Activated CD4-positive, CD25-positive, alpha-beta regulatory T cell treated with anti-CD3 and anti-CD28 coated beads, Interleukin-2, amount 50 U/mL, for 72 hours (primary cell): ENCODE data around the gene KIF23.
"Not testable (repeated sequence)": the region's sequence is repeated elsewhere in the genome, so short reads cannot be mapped to it uniquely, and the experiment has no call there.

Experiments used
- DNase-seq: peaks from one replicate; pipeline ENCODE4 v3.0.0; 2021

KIF23 gene

DNA sequence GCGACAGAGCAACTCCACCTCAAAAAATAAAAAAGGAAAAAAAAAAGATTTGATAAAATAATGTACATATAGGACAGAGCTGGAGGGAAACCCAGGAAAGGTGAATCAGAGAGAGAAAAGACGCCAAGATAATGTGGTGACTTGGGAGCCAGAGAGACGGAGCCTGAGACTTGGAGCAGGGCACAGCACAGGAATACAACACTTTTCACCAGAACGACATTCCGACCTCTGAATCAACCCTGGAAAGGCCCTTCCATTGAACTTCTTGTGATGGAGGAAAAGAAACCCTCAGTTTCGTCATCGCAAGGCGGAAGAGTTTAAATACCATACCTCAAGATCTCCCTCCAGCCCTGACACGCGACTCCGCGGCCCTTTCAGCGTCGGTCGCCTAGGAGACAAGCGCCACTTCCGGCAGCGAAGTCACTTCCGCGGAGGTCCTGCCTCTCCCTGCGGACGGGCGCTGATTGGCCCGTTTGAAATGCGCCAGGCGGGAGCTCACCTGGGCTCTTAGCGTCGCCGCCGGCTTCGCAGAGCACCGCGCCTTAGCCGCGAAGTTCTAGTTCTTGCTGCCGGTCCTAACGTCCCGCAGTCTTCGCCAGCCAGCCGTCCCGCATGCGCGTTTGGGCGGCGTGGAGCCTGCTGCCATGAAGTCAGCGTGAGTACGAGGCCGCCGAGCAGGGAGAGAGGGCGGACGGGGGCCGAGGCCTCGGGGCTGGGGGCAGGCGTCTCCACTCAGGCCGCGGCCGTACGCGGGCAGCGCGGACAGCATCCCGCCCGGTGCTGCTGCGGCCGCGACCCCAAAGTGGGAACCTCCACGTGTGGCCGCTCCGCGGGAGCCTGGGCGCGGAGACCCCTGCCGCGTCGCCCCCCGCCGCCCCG, at the start of gene KIF23:
KIF23 (plus strand) TSS at position 528 of the 879 bp plus-strand sequence; CDS start at position 645, 117 bp downstream.
- peak; percentile 92 for DNase-seq

DNA sequence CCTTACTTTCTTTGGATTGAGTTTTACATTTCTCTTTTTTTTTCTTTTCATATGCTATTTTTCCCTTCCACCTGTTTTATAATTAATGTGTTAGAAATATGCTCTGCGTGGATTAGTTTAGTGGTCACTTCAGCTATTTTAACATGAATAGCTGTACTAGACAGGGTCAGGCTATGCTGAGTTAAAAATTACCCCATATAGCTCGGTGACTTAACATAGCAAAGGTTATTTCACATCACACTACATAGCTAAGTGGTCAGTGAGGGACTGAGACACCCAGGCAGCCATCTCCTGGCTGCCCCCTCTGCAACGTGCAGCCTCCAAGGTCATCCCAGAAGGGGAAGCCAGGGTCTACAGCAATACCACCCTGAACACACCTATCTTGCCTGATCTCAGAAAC, 46.9 kb upstream of the KIF23 start:
- no peak for DNase-seq

DNA sequence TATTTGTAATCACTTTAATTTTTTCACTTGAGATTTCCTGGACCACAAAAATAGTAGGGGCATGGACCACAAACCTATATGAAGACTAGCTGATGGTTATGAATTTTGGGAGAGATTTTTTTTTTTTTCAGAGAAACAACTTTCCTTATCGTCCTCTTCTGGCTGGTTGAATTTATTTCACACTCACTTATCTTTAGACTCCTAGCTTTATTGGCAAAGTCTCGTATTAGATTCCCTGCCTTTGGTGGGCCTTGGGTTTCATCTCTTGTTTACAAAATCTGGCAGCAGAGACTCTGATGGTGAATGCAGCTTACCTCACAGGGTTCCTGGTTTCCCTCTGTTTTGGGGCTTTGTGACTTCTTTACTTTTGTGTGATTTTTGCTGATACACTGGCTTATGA, 44.5 kb upstream of the KIF23 start:
- no peak for DNase-seq

DNA sequence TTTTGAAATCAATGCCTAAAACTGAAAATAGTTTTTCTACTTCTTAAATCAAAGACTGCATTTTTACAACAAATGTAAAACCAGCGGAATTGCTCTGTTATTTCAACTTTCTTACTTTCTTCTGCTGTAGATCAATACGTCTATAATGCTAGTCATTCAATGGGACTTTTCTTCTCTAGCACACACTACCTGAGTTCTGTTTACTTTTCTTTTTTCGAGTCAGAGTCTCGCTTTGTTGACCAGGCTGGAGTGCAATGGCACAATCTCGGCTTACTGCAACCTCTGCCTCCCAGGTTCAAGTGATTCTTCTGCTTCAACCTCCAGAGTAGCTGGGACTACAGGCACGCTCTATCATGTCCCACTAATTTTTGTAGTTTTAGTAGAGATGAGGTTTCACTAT, 40.7 kb upstream of the KIF23 start:
- no peak for DNase-seq

DNA sequence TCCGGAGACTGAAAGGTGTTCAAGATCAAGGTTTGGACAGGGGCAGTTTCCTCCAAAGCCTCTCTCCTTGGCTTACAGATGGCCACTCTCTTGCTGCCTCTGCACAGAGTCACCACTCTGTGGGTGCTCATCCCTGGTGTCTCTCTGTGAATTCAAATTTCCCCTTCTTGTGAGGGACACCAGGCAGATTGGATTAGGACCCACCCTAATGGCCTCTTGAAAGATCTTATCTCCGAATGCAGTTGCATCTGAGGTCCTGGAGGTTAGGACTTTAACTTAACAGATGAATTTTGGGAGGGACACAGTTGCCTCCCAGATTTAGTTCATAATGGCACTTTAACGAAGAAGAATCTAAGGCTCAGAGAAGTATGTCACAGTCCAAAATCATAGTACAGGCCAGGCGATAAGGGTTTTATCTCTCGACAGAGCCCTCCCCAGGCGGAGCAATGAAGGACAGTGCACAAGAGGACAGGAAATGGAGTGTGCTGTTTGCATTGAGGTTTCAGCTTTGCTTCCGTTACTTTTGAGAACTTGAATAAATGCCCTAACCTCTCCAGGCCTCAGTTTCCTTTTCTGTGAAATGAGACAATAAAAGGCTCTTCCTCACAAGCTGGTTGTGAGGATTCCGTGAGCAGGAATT, 38.9 kb upstream of the KIF23 start:
- no peak for DNase-seq

DNA sequence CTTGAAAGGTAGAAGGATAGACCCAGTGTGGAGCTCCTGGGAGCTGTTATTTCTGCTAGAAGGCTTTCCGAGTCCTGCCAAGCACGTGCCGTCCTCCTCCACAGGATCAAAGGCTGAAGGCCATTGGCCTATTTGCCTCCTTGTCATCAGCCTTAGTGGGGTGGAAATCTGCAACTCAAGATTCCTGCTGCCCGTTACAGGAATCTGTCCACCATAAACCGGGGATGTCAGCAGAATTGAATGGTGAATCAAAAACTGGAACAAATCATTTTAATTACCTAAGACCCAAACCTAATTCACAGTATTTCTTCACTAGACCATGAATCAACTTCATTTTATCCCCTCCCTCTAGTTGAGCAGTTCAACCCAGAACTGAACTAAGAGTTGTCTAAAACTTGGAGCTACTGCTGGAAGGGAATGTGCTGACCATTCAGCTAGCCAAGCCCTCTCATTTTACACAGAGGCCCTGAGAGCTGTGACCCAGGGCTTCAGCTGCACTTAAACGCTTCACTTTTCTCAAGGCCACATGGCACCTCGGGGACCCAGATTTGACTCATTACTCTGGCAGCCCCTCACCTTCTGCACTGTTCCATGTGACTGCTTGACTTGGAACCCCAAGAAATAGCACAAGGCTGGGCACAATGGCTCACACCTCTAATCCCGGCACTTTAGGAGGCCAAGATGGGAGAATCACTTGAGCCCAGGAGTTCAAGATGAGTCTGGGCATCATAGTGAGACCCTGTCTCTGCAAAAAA, 36.8 kb upstream of the KIF23 start:
- DNase-seq = no peak

DNA sequence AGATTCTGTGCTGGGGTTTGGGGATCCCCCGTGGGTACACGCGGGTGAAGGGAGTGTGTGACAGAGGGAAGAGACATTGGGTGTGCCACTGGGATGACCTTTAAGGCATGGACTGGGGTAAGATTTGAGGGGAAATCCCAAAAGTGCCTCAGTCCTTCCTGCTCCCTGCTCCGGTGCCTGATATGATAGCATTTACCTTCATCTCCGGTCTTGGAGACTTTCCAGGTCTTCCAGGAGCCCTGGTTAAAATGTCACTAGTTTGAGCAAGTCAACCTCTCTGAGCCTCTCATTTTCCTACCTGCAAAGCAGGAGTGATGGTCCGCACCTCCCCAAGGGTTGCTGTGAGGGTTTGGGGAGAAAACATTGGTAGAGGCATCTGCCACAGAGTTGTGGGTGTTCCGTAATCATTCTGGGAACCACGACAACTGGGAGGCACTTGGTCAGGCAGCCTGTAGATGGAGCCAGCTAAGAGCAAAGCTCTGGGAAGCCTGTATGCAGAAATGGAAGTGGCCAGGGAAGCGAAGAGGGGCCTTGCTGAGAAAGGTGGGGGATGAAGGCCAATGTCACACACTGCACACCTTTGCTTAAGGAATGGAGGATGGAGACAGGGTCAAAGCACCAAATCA, 33.9 kb upstream of the KIF23 start:
- DNase-seq = no peak

DNA sequence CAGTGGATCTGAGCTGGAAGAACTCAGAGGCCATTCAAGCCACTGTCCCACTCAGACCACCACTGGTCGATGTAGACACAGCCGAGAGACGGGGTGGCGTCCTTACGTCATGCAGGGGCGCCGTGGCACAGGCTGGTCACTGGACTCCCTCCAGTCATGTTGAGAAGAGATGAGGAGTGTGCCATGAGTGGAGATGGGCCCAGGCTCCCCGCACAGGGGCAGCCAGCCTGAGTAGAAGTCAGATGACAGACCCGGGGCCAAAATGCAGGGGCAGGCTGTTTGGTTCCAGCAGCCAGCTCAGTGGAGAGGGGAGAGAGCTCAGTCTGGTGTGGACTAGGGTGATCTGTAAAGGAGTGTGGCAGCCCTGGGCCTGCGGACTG, 33.4 kb upstream of the KIF23 start:
- no peak for DNase-seq

DNA sequence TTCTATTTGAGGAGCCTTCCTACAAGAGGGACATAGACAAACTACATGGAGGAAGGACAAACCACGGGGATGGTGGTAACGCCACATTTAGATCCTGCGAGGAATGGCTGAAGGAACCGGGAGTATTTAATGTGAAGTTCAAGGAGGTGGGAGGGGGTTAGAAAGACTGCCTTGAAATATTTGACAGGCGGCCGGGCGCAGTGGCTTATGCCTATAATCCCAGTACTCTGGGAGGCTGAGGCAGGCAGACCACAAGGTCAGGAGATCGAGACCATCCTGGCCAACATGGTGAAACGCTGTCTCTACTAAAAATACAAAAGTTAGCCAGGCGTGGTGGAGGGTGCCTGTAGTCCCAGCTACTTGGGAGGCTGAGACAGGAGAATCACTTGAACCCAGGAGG, 32.0 kb upstream of the KIF23 start:
- not testable (repeated sequence) for DNase-seq

DNA sequence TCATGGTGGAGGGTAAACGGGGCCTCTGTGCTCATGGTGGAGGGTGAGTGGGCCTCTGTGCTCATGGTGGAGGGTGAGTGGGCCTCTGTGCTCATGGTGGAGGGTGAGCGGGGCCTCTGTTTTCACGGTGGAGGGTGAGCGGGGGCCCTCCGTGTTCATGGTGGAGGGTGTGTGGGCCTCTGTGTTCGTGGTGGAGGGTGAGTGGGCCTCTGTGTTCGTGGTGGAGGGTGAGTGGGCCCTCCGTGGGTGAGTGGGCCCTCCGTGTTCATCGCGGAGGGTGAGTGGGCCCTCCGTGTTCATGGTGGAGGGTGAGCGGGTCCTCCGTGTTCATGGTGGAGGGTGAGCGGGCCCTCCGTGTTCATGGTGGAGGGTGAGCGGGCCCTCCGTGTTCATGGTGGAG, 30.1 kb upstream of the KIF23 start:
- not testable (repeated sequence) for DNase-seq

DNA sequence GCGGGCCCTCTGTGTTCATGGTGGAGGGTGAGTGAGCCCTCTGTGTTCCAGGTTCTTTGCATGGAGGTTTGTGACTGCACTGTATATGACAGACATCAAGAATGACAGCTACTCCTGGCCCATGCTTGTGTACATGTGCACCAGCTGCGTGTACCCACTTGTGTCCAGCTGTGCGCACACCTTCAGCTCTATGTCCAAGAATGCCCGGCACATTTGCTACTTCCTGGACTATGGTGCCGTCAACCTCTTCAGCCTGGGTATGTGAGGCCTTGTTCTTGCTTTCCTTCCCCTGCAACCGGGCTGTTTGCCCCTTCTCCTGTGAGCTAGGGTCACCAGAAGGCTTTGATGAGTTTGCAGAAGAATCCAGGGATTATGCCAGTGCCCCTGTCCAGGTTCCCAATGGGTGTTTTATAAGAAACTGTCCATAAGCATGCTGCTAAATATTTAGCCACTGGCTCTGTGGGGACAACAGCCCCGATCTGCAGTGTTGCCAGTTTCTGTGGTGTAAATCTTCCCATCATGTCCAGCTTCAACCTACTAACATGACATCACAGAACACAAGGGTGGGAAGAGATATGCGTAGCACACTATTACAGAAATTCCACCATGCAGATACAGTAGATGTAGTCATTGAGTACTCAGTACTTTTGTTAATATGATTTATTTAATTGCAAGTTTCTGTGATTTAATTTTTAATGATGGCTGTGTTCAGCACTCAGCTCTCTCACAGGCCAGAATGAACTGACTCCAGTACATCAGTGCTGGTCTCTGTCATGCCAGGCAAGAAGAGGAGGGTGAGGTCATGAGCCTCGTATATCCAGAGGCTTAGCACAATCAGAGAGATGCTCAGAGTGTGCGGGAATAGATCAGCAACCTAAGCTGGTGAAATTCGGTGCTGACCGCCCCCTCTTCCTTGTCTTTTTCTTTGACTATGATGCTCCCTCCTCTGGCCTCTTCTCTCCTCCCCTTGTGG, 29.2 kb upstream of the KIF23 start:
- DNase-seq = no peak

DNA sequence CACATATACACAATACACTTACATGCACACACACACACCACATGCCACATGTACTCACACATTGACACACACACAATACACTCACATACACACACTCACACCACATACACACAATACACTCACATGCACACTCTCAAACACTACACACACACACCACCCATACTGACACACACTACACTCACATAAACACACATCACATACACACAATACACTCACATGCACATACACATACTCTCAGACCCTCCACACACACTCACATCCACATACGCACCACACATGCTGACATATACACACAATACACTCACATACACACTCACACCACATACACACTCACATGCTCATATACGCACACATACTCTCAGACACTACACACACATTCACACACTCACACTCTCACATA, 28.3 kb upstream of the KIF23 start:
- DNase-seq = no peak

DNA sequence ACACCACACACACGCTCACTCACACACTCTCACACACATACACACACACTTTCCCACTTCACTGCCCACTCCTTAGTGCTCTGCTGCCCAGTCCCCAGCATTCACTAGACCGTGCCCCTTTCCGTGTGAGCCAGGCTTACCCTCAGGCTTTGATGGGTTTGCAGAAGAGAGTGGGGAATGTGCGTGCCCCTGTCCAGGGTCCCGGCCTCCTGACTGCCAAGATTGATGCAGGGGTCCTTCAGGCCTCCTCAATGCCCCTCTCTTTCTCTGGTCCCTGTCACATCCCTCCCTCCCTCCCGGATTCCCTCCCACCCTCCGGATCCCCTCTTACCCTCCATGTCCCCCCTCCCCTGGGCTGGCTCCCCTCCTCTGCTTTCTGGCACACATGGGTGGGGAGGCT, 27.9 kb upstream of the KIF23 start:
- DNase-seq = no peak

DNA sequence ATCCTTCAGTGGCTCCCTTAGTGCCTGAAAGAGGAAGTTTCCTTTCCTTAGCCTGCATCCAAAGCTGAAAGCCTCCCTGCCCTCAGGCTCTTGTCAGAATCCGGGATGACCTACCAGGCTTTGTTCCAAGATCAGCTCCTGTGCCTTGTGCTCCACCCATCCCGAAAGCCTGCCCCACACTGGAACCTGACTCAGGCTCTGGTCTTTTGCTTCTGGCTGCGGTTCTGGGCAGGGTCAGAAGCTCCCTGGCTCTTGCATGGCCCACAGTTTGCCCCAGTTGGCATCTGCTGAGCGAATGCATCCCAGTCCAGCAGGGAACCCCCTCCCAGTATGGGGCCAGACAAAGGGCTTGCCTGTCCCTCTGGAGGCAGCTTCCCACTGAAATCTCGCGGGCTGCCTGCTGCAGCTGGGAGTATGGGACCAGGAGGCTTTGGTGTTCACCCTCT, 25.9 kb upstream of the KIF23 start:
- DNase-seq = no peak

DNA sequence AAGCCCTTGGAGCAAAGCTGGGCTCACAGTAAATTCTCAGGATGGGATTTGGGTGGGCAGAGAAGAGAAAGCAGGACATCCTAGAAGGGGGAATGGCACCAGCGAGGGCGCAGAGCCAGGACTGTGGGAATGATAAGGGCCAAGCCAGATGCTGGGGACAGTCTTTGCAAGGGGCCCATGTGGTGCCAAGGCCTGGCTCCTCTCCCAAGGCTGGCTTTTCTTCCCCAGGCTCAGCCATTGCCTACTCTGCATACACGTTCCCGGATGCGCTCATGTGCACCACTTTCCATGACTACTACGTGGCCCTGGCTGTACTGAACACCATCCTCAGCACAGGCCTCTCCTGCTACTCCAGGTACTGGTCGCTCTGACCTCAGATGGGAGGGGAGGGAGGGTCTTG, 24.7 kb upstream of the KIF23 start:
- no peak for DNase-seq

DNA sequence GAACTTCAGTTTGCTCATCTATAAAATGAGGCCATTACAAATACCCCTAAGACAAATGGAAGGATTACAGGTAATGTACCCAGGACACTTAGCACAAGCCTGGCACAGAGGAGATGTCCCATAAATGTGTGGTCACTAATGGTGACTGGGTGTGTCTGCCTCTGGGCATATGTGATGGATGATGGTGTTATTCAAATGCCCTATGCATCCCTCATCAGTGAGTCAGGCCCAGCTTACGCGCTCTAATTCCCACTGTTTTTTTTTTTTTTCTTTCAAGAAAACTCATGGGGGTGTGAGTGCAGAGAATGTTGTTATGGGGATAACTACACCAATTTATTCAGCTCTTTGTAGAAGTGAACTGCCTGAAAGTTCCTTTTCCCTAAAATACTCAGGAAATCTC, 23.6 kb upstream of the KIF23 start:
- no peak for DNase-seq

DNA sequence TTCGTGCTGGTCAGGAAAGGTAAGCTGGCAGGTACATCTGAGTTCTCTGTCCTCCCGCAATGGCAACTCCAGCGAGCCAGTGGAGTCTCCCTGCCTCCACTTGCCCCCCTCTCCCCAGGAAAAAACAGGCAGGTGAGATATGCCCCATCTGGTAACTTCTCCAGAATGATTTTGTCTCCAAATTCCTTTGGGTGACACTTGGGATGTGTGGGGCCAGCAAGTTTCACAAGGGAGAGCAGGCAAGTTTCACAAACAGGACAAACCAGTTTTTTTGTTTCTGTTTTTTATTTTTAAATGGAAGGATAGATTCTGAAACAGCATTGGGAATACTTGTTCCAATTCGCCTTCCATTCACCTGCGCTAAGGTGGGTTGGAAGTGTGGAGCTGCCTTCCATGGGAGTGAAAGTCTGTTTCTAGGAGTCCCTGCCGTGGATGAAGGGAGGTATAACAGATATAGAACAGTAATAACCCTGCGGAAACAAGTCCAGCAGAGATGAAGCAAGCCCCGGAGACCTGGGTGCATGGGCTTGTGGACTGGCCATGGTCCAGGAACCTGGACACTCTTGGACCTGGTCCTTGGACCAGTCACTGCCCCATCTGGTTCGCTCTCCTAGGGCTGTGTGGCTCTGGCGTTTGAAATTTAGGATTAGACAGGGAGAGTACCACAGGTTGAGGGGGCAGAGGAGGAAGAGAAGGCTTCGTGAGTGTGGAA, 22.9 kb upstream of the KIF23 start:
- no peak for DNase-seq

DNA sequence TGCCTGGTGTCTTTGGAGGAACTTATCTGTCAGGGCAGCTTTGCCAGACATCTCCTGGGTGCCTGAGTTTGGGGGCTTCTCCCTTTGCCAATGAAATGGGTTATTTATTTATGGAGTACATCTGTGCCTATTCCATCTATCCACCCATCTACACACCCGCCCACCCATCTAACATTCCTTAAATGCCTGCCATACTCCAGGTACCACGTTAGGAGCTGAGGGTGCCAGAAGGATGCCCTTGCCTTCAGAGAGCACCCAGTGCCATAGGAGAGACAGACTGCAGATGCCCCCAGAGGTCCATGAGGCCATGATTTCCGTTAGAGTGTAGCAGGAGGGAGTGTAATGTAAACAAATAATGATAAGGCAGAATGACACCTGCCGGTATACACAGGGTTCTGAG, 21.8 kb upstream of the KIF23 start:
- DNase-seq = no peak

DNA sequence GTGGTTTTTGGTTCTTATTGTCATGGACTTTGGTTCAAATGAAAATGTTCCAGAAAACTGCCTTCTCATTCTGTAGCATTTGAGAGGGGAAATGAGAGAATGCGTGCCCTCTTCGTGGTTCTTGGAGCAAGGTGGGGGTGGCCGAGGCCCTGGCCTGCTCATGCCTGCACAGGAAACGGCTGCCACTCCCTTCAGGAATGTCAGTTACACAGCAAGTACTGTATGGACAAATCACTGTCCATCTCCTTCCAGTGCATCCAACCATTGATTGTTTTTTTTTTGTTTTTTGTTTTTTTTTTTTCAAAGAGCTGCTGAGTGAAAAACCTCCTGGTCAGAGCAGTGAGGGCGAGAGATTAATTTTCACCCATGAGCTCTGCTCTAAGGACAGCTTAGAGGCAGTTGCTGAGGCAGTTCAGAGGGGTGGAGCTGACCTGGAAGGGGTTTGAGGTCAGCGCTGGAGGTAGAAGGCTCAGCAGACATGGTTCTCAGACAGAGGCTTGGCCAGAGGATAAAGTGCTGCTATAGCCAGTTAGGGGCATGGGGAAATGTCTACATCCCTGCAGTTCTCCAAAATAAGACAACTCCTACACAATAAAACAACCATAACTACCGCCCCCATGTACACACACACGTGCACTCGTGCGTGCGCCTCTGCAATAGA, 20.2 kb upstream of the KIF23 start:
- no peak for DNase-seq

DNA sequence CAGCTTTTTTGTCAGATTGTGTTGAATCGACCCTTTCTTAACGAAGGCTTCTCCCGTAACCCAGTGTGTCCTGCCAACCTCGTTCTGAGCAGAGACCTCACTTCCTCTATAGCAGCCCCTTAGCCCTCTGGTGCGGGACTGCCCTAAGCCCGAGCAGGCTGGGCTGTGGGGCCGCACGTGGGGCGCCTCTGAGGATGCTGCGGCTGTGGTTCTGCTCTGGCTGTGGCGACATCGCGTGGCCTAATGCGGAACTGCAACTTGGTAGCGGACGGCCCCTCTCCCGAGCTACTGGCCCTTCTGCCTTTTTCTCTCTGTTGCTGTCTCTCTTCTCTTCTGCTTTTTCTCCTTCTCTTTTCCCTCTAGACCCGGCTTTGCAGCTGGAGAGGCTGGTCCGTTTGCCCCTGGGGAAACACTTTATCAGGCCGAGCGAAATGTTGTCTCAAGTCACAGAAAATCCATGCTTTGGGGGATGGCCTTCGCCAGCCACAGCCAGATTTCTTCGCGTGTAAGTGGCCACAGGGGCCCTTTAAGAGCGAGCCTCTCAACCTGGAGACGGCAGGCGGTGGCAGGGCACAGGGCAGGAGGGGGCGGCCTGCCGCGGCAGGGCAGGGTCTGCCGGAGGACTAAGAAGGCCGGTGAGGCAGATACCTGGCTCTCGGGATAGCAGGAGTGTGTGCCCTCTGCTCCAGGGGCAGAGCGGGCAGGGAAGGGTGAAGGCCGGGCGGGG, 19.4 kb upstream of the KIF23 start:
- peak; percentile 92 for DNase-seq
